ENCODE data around the gene SORCS2.
A peak's percentile ranks its signal among the peaks of the same experiment; 100 is the strongest.
"Not testable (repeated sequence)": the region's sequence is repeated elsewhere in the genome, so short reads cannot be mapped to it uniquely, and the experiment has no call there.

SORCS2 gene

GRCh38 chr4:7201420-7202305, 9.3 kb downstream of the SORCS2 start:
- no peak for DNase-seq

GRCh38 chr4:7202411-7202810, 10.1 kb downstream of the SORCS2 start:
- no peak for DNase-seq

- peak; percentile 11 for DNase-seq
Observed at GRCh38 chr4:7204656-7205387, 12.5 kb downstream of the SORCS2 start.

GRCh38 chr4:7206385-7206784, 14.0 kb downstream of the SORCS2 start:
- no peak for DNase-seq

- peak; percentile 75 for DNase-seq
Observed at GRCh38 chr4:7206911-7207567, 14.7 kb downstream of the SORCS2 start.

- no peak for DNase-seq
Observed at GRCh38 chr4:7207628-7208231, 15.4 kb downstream of the SORCS2 start.

GRCh38 chr4:7208509-7209451, 16.4 kb downstream of the SORCS2 start:
- DNase-seq = no peak

GRCh38 chr4:7209699-7210098, 17.4 kb downstream of the SORCS2 start:
- no peak for DNase-seq

GRCh38 chr4:7210824-7211223, 18.5 kb downstream of the SORCS2 start:
- no peak for DNase-seq

GRCh38 chr4:7212101-7212674, 19.9 kb downstream of the SORCS2 start:
- DNase-seq = no peak

GRCh38 chr4:7212921-7213320, 20.6 kb downstream of the SORCS2 start:
- DNase-seq = no peak

GRCh38 chr4:7213807-7214206, 21.5 kb downstream of the SORCS2 start:
- DNase-seq = no peak

- no peak for DNase-seq
Observed at GRCh38 chr4:7214359-7214758, 22.0 kb downstream of the SORCS2 start.

- not testable (repeated sequence) for DNase-seq
Observed at GRCh38 chr4:7215187-7215586, 22.8 kb downstream of the SORCS2 start.

GRCh38 chr4:7217039-7217438, 24.7 kb downstream of the SORCS2 start:
- no peak for DNase-seq

- DNase-seq = no peak
Observed at GRCh38 chr4:7217474-7218321, 25.4 kb downstream of the SORCS2 start.

- no peak for DNase-seq
Observed at GRCh38 chr4:7218686-7219085, 26.3 kb downstream of the SORCS2 start.

- DNase-seq = no peak
Observed at GRCh38 chr4:7222521-7222920, 30.2 kb downstream of the SORCS2 start.

- DNase-seq = no peak
Observed at GRCh38 chr4:7223541-7223940, 31.2 kb downstream of the SORCS2 start.

GRCh38 chr4:7224001-7224400, 31.7 kb downstream of the SORCS2 start:
- DNase-seq = no peak
